ENCODE measurements around the gene WTIP. TPM values are rescaled to one million over a fixed set of nuclear protein-coding genes. Genes with fewer than 3 reads are reported as not detected.

WTIP gene
- polyA plus RNA-seq, 3 donors = 30.2 to 45.3 (median 30.6) TPM

- DNase-seq (ENCODE audit: extremely low read depth in 1 of 11, low read depth in 9 of 11, low spot score in 4 of 11) = no peak
Observed at GRCh38 chr19:34523408-34523807, 41.9 kb downstream of the WTIP start.

- DNase-seq (ENCODE audit: extremely low read depth in 1 of 11, low read depth in 9 of 11, low spot score in 4 of 11) = no peak
Observed at GRCh38 chr19:34525001-34525400, 43.4 kb downstream of the WTIP start.

- no peak for DNase-seq (ENCODE audit: extremely low read depth in 1 of 11, low read depth in 9 of 11, low spot score in 4 of 11)
Observed at GRCh38 chr19:34534206-34534605, 52.6 kb downstream of the WTIP start.

GRCh38 chr19:34539396-34539795 lies 57.8 kb downstream of the WTIP start:
- no peak for DNase-seq (ENCODE audit: extremely low read depth in 1 of 11, low read depth in 9 of 11, low spot score in 4 of 11)

- no peak for DNase-seq (ENCODE audit: extremely low read depth in 1 of 11, low read depth in 9 of 11, low spot score in 4 of 11)
Observed at GRCh38 chr19:34540811-34541557, 59.4 kb downstream of the WTIP start.

GRCh38 chr19:34549833-34550232 lies 68.3 kb downstream of the WTIP start:
- DNase-seq (ENCODE audit: extremely low read depth in 1 of 11, low read depth in 9 of 11, low spot score in 4 of 11) = no peak

- no peak for DNase-seq (ENCODE audit: extremely low read depth in 1 of 11, low read depth in 9 of 11, low spot score in 4 of 11)
Observed at GRCh38 chr19:34555447-34555846, 73.9 kb downstream of the WTIP start.

- no peak for DNase-seq (ENCODE audit: extremely low read depth in 1 of 11, low read depth in 9 of 11, low spot score in 4 of 11)
Observed at GRCh38 chr19:34556488-34556887, 74.9 kb downstream of the WTIP start.

- DNase-seq (ENCODE audit: extremely low read depth in 1 of 11, low read depth in 9 of 11, low spot score in 4 of 11) = no peak
Observed at GRCh38 chr19:34559045-34559444, 77.5 kb downstream of the WTIP start.

GRCh38 chr19:34560229-34560628 lies 78.7 kb downstream of the WTIP start:
- no peak for DNase-seq (ENCODE audit: extremely low read depth in 1 of 11, low read depth in 9 of 11, low spot score in 4 of 11)

Other genes starting within 250 kb of the WTIP start
- 10 to 100 TPM; 34.9 to 42.8 (median 37.5) TPM for gene GARRE1, start 227.2 kb upstream of the WTIP start, polyA plus RNA-seq (ENCODE audit: insufficient read length in 3 of 3)
- 100 to 1,000 TPM; 152 to 211 (median 172) TPM for gene GPI, start 116.6 kb upstream of the WTIP start, polyA plus RNA-seq (ENCODE audit: insufficient read length in 3 of 3)
- 10 to 100 TPM; 14.8 to 17.3 (median 15.3) TPM for gene PDCD2L, start 77.4 kb upstream of the WTIP start, polyA plus RNA-seq (ENCODE audit: insufficient read length in 3 of 3)
- 100 to 1,000 TPM; 158 to 191 (median 184) TPM for gene UBA2, start 53.4 kb upstream of the WTIP start, polyA plus RNA-seq (ENCODE audit: insufficient read length in 3 of 3)
- 1 to 10 TPM; 1.1 to 1.5 (median 1.4) TPM for gene SCGB2B2, start 195.4 kb downstream of the WTIP start, polyA plus RNA-seq (ENCODE audit: insufficient read length in 3 of 3)
- gene ZNF302, start 195.9 kb downstream of the WTIP start, polyA plus RNA-seq (ENCODE audit: insufficient read length in 3 of 3) = 10 to 100 TPM; 70.4 to 89.1 (median 88.1) TPM